CD14-positive monocyte (primary cell): ENCODE results near the gene PDGFB. TPM values are rescaled to one million over a fixed set of nuclear protein-coding genes. Genes with fewer than 3 reads are reported as not detected.

Experiments
- DNase-seq, 3 donors: peaks; one replicate each; pipeline ENCODE4 v3.0.0-alpha.2; 2011 to 2022
- H2AFZ ChIP-seq: 2 replicates; pipeline ENCODE4 v1.6.0; 2012; ENCODE audit warnings: mild to moderate bottlenecking, low read depth, low read length, inconsistent platforms; ENCODE audit not compliant: insufficient read depth, poor library complexity, severe bottlenecking
- H3K27ac ChIP-seq, 2 donors: 1 replicate in 1 of 2; 2 replicates in 1 of 2; pipeline ENCODE4 v1.5.1; 2012 to 2013; ENCODE audit warnings: low read length in 2 of 2, control low read depth in 1 of 2, inconsistent platforms in 1 of 2, low read depth in 1 of 2, mild to moderate bottlenecking in 1 of 2
- H3K27me3 ChIP-seq, 2 donors: one replicate each; pipeline versions ENCODE4 v1.6.0 to v1.6.1; 2011 to 2013; ENCODE audit warnings: low read length in 2 of 2; ENCODE audit not compliant: control insufficient read depth in 2 of 2, insufficient read depth in 2 of 2
- H3K36me3 ChIP-seq, 2 donors: replicated peaks in 1 of 2; 1 replicate in 1 of 2; 2 replicates in 1 of 2; pipeline versions ENCODE4 v1.5.1 to v1.6.1; 2012 to 2013; ENCODE audit warnings: low read length in 2 of 2, control low read depth in 1 of 2, inconsistent platforms in 1 of 2, mild to moderate bottlenecking in 1 of 2; ENCODE audit not compliant: insufficient read depth in 2 of 2, control insufficient read depth in 1 of 2
- H3K4me1 ChIP-seq, 2 donors: 1 replicate in 1 of 2; 2 replicates in 1 of 2; pipeline versions ENCODE4 v1.5.1 to v1.6.1; 2012 to 2013; ENCODE audit warnings: low read length in 2 of 2, control low read depth in 1 of 2, inconsistent platforms in 1 of 2, mild to moderate bottlenecking in 1 of 2, moderate library complexity in 1 of 2; ENCODE audit not compliant: insufficient read depth in 2 of 2, control insufficient read depth in 1 of 2
- H3K4me2 ChIP-seq: replicated peaks from 2 replicates; pipeline ENCODE3; 2012; ENCODE audit warnings: low read length, moderate library complexity, mild to moderate bottlenecking; ENCODE audit not compliant: poor library complexity, severe bottlenecking; ENCODE audit errors: extremely low read depth
- H3K4me3 ChIP-seq, 3 experiments: fragments of 200-600 bp in 1 of 3; sonication (generic) in 1 of 3; replicated peaks in 1 of 3; 1 replicate in 2 of 3; 2 replicates in 1 of 3; pipeline ENCODE4 v1.5.1; 2011 to 2013; ENCODE audit warnings: low read length in 3 of 3, mild to moderate bottlenecking in 3 of 3, control low read depth in 2 of 3, low read depth in 2 of 3, inconsistent platforms in 1 of 3, moderate library complexity in 1 of 3
- H3K79me2 ChIP-seq: 2 replicates; pipeline ENCODE4 v1.6.0; 2012; ENCODE audit warnings: mild to moderate bottlenecking, control low read depth, inconsistent platforms, low read length, moderate library complexity; ENCODE audit not compliant: insufficient read depth
- H3K9ac ChIP-seq: 2 replicates; pipeline ENCODE4 v1.6.0; 2017; ENCODE audit warnings: low read length, mild to moderate bottlenecking; ENCODE audit not compliant: insufficient read depth, poor library complexity, severe bottlenecking
- H3K9me3 ChIP-seq, 2 donors: replicated peaks in 1 of 2; 1 replicate in 1 of 2; 2 replicates in 1 of 2; pipeline versions ENCODE4 v1.5.1 to v1.6.1; 2012 to 2013; ENCODE audit warnings: low read length in 2 of 2, control low read depth in 1 of 2; ENCODE audit not compliant: control insufficient read depth in 1 of 2, insufficient read depth in 1 of 2
- H4K20me1 ChIP-seq: 2 replicates; pipeline ENCODE4 v1.6.0; 2012; ENCODE audit warnings: mild to moderate bottlenecking, low read length, control low read depth, moderate library complexity; ENCODE audit not compliant: insufficient read depth
- H3K27ac Mint-ChIP-seq, 7 donors: one replicate each; pipeline ENCODE4 v1.8.0; 2020; ENCODE audit warnings: mild to moderate bottlenecking in 7 of 7, mixed read lengths in 7 of 7, moderate library complexity in 6 of 7, inconsistent platforms in 2 of 7
- H3K27me3 Mint-ChIP-seq, 3 donors: one replicate each; pipeline ENCODE4 v1.8.0; 2021 to 2022; ENCODE audit warnings: low read depth in 3 of 3, mild to moderate bottlenecking in 3 of 3, mixed read lengths in 3 of 3, moderate library complexity in 3 of 3, inconsistent platforms in 1 of 3
- H3K36me3 Mint-ChIP-seq, 2 donors: one replicate each; pipeline ENCODE4 v1.8.0; 2020; ENCODE audit warnings: mixed read lengths in 2 of 2, inconsistent platforms in 1 of 2, mild to moderate bottlenecking in 1 of 2
- H3K4me1 Mint-ChIP-seq: one replicate; pipeline ENCODE4 v1.8.0; 2020; ENCODE audit warnings: mild to moderate bottlenecking, mixed read lengths
- H3K4me3 Mint-ChIP-seq, 2 donors: one replicate each; pipeline ENCODE4 v1.8.0; 2020; ENCODE audit warnings: mild to moderate bottlenecking in 2 of 2, mixed read lengths in 2 of 2, moderate library complexity in 1 of 2
- H3K9me3 Mint-ChIP-seq, 7 donors: one replicate each; pipeline ENCODE4 v1.8.0; 2020 to 2022; ENCODE audit warnings: mixed read lengths in 7 of 7, mild to moderate bottlenecking in 6 of 7, moderate library complexity in 6 of 7, inconsistent platforms in 2 of 7
- CTCF ChIP-seq: fragments of 200-600 bp; IDR thresholded peaks from one replicate; pipeline ENCODE4 v1.8.0; 2022; ENCODE audit warnings: antibody characterized with exemption, mild to moderate bottlenecking
- WGBS: methylation state at CpG from one replicate; pipeline ENCODE4 v1.1.5; 2013; ENCODE audit warnings: missing lambda C conversion rate; ENCODE audit not compliant: insufficient coverage; 5-methylcytosine and 5-hydroxymethylcytosine counted together
- intact Hi-C, 2 donors: fragments of 100-400 bp; cut with micrococcal nuclease; formaldehyde crosslinking; loops; one replicate each; pipeline versions ENCODE4 v1.15.0 to v1.15.1; 2023
- polyA plus RNA-seq, 3 donors: library from polyadenylated mRNA; depleted of rRNA in 1 of 3; unstranded in 2 of 3; stranded (reverse) in 1 of 3; fragments of 300-500 nt in 2 of 3; fragments of >200 nt in 1 of 3; fragmentation: Illumina TruSeq in 2 of 3; gene quantifications; 1 replicate in 2 of 3; 2 replicates in 1 of 3; pipeline ENCODE4 v1.2.3, GENCODE V29; 2012 to 2021

The PDGFB gene
- polyA plus RNA-seq, 3 donors: 0.15 TPM; not detected in 2

DNA sequence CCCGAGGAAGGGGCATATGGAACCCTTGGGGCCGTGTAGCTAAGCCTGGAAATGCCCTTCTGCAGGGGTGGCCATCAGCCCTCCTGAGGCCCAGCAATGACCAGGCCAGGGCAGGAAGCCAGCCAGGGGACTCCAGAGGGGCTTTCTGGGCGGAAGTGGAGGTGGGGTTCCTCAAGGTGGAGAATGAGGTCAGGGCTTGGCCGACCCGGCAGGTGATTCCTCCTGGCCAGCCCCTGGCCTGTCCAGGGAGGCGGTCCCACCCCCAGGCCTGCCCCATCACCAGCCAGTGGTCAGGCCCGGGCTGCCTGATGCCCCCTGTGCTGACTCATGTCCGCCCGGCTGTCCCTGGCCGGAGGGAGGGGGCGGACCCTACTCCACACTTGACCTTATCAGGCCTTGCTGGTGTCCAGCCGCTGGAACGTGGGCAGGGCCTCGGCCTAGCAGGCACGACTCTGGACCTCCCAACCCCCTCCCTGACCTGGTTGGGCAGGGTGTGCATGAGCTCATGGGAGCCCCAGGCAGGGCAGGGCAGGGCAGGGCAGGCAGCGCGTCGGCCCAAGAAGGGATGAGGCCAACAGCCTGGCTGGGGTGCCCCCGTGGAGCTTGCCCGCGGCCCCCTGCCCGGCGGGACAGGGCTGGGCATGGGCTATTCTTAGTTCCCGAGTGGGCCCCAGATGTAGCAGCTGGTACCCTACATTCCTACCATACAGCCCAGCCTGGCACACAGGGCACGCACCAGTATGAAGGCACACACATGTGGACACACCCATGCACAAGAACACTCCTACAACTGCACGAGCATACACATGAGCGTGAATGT is 38.8 kb upstream of the PDGFB start:
- peak overlapping the region in 1 of 2 donors; percentile 72 for H3K27ac ChIP-seq
- intact Hi-C loops: no loop called here
- Mint-ChIP-seq H3K27ac (peak overlapping the region in 3 of 7 donors; percentile 86 to 90 (median 88)), H3K4me1 (peaks cover 61% of the 10 kb centered on the region), H3K36me3 (peaks cover 12 to 13% of the 10 kb centered on the region in 2 donors), H3K27me3 (peaks cover 23 to 39% (median 32%) of the 10 kb centered on the region in 3 donors), H3K9me3 (peaks cover 8 to 14% (median 11%) of the 10 kb centered on the region in 7 donors), H3K4me3 (no peak overlapping the region)
- H3K9me3 ChIP-seq: peaks cover 9 to 10% of the 10 kb centered on the region in 2 donors
- DNase-seq: peak in 1 of 3 donors; percentile 37
- H3K36me3 ChIP-seq: no peaks in the 10 kb centered on the region
- H3K9ac ChIP-seq: peak overlapping the region; percentile 51
- no peaks in the 10 kb centered on the region for H3K79me2 ChIP-seq
- WGBS: 67% methylated on average over 25 of the region's 27 CpGs
- H3K4me2 ChIP-seq: no peak overlapping the region
- peaks cover 3 to 21% of the 10 kb centered on the region in 2 donors for H3K27me3 ChIP-seq
- peaks cover 55 to 60% of the 10 kb centered on the region in 2 donors for H3K4me1 ChIP-seq
- H2AFZ ChIP-seq: peak overlapping the region; percentile 19
- no peaks in the 10 kb centered on the region for H4K20me1 ChIP-seq
- H3K4me3 ChIP-seq: no peak overlapping the region
- TF ChIP-seq CTCF: no peak

- Mint-ChIP-seq H3K4me1 (peaks cover 55% of the 10 kb centered on the region), H3K9me3 (peaks cover 8 to 14% (median 11%) of the 10 kb centered on the region in 7 donors), H3K36me3 (peaks cover 12 to 13% of the 10 kb centered on the region in 2 donors), H3K27me3 (peaks cover 25 to 45% (median 37%) of the 10 kb centered on the region in 3 donors), H3K4me3 (peak overlapping the region in 1 of 2 donors; percentile 68), H3K27ac (peak overlapping the region; percentile 77 to 93 (median 88))
- no peak overlapping the region for H3K4me3 ChIP-seq
- no peak for TF ChIP-seq CTCF
- DNase-seq: peak; percentile 45 to 76 (median 64)
- H3K27me3 ChIP-seq: peaks cover 3 to 29% of the 10 kb centered on the region in 2 donors
- H3K36me3 ChIP-seq: no peaks in the 10 kb centered on the region
- no peaks in the 10 kb centered on the region for H3K79me2 ChIP-seq
- peaks cover 9 to 10% of the 10 kb centered on the region in 2 donors for H3K9me3 ChIP-seq
- no peaks in the 10 kb centered on the region for H4K20me1 ChIP-seq
- H2AFZ ChIP-seq: peak overlapping the region; percentile 19
- WGBS: 73% methylated on average over 7 of the region's 9 CpGs
- intact Hi-C loops: no loop called here
- H3K4me1 ChIP-seq: peaks cover 54 to 60% of the 10 kb centered on the region in 2 donors
- H3K27ac ChIP-seq: peak overlapping the region; percentile 43 to 72
- peak overlapping the region; percentile 7 for H3K4me2 ChIP-seq
- H3K9ac ChIP-seq: peak overlapping the region; percentile 51
Observed at GRCh38 chr22:39282645-39283321, 38.0 kb upstream of the PDGFB start.
